Panc1 (cell line): ENCODE results near the gene ZNF503.

Experiments
- POLR2AphosphoS5 ChIP-seq: IDR thresholded peaks from 2 replicates; pipeline ENCODE4 v1.6.1; 2012; ENCODE audit warnings: mild to moderate bottlenecking, low read depth, low read length, moderate library complexity
- SIN3A ChIP-seq: IDR thresholded peaks from 2 replicates; pipeline ENCODE4 v1.6.1; 2012; ENCODE audit warnings: low read depth, mild to moderate bottlenecking, low read length, moderate library complexity, borderline replicate concordance; ENCODE audit not compliant: insufficient read depth
- TCF7L2 ChIP-seq: IDR thresholded peaks from 2 replicates; pipeline ENCODE4 v1.6.1; 2011; ENCODE audit warnings: mild to moderate bottlenecking, low read depth, low read length, inconsistent platforms
- TF ChIP-seq, protein P1 (sequence below): fragments of 450-650 bp; IDR thresholded peaks from 2 replicates; pipeline ENCODE4 v1.5.1; 2017; ENCODE audit warnings: mild to moderate bottlenecking
- TF ChIP-seq, protein P2 (sequence below), 2 experiments: IDR thresholded peaks; 2 replicates each; pipeline ENCODE4 v1.6.1; 2011 to 2012; ENCODE audit warnings: low read depth in 2 of 2, control low read depth in 1 of 2, low read length in 1 of 2, mild to moderate bottlenecking in 1 of 2, moderate library complexity in 1 of 2; ENCODE audit not compliant: insufficient read depth in 1 of 2

DNA sequence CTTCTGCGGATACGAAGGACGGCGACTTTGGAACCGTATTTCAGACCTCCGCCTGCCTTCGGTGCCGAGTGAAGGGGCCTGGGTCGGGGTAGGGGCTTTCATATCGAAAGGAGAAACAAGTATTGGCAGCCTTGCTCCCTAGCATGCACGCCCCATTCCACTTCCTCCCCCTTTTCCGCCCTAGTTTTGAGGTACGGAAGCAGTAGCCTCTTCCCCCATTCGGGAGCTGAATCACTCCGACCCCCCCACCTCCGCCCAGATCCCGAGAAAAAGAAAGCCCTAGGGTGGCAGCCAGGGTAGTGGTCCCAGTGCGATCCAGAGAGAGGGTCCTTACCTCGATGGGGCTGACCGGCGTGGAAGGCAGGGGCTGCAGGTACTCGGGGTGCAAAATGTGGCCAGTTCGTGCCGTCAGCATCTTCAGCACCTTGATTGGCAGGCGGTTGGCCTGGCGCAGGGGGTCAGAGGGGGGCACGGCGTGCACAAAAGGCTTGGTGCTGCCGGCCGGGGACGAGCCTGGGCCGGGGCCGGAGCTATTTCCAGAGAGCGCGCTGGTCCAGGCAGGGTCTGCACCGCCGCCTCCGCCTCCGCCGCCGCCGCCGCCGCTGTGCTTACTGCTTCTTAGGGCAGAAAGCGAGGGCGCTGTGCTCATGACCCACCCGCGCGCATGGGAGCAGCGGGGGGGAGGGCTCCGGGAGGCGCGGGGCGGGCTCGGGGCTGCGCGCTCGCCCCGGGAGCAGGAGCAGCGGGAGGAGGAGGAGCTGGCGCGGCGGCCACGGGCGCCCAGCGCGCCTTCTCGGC is 594 bp downstream of the ZNF503 start:
- TF ChIP-seq, protein P1, sequence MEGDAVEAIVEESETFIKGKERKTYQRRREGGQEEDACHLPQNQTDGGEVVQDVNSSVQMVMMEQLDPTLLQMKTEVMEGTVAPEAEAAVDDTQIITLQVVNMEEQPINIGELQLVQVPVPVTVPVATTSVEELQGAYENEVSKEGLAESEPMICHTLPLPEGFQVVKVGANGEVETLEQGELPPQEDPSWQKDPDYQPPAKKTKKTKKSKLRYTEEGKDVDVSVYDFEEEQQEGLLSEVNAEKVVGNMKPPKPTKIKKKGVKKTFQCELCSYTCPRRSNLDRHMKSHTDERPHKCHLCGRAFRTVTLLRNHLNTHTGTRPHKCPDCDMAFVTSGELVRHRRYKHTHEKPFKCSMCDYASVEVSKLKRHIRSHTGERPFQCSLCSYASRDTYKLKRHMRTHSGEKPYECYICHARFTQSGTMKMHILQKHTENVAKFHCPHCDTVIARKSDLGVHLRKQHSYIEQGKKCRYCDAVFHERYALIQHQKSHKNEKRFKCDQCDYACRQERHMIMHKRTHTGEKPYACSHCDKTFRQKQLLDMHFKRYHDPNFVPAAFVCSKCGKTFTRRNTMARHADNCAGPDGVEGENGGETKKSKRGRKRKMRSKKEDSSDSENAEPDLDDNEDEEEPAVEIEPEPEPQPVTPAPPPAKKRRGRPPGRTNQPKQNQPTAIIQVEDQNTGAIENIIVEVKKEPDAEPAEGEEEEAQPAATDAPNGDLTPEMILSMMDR = peak; percentile 26; the same call in 1 of the 2 replicates
- TF ChIP-seq POLR2AphosphoS5 (no peak), TCF7L2 (no peak), SIN3A (no peak)
- TF ChIP-seq, protein P2, sequence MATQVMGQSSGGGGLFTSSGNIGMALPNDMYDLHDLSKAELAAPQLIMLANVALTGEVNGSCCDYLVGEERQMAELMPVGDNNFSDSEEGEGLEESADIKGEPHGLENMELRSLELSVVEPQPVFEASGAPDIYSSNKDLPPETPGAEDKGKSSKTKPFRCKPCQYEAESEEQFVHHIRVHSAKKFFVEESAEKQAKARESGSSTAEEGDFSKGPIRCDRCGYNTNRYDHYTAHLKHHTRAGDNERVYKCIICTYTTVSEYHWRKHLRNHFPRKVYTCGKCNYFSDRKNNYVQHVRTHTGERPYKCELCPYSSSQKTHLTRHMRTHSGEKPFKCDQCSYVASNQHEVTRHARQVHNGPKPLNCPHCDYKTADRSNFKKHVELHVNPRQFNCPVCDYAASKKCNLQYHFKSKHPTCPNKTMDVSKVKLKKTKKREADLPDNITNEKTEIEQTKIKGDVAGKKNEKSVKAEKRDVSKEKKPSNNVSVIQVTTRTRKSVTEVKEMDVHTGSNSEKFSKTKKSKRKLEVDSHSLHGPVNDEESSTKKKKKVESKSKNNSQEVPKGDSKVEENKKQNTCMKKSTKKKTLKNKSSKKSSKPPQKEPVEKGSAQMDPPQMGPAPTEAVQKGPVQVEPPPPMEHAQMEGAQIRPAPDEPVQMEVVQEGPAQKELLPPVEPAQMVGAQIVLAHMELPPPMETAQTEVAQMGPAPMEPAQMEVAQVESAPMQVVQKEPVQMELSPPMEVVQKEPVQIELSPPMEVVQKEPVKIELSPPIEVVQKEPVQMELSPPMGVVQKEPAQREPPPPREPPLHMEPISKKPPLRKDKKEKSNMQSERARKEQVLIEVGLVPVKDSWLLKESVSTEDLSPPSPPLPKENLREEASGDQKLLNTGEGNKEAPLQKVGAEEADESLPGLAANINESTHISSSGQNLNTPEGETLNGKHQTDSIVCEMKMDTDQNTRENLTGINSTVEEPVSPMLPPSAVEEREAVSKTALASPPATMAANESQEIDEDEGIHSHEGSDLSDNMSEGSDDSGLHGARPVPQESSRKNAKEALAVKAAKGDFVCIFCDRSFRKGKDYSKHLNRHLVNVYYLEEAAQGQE (IDR thresholded peaks at IDR 0.05; ENCODE audit: insufficient read depth in 1 of 2, low read depth in 2 of 2, low read length in 1 of 2) = no peak
